ENCODE data around the gene TRMT11. TPM values are rescaled to one million over a fixed set of nuclear protein-coding genes. Genes with fewer than 3 reads are reported as not detected.
"Not testable (repeated sequence)": the region's sequence is repeated elsewhere in the genome, so short reads cannot be mapped to it uniquely, and the experiment has no call there.

TRMT11 gene
- 32.9 and 43.4 TPM in 2 replicates for total RNA-seq (2014; rRNA removed; shearing (Covaris generic))

DNA sequence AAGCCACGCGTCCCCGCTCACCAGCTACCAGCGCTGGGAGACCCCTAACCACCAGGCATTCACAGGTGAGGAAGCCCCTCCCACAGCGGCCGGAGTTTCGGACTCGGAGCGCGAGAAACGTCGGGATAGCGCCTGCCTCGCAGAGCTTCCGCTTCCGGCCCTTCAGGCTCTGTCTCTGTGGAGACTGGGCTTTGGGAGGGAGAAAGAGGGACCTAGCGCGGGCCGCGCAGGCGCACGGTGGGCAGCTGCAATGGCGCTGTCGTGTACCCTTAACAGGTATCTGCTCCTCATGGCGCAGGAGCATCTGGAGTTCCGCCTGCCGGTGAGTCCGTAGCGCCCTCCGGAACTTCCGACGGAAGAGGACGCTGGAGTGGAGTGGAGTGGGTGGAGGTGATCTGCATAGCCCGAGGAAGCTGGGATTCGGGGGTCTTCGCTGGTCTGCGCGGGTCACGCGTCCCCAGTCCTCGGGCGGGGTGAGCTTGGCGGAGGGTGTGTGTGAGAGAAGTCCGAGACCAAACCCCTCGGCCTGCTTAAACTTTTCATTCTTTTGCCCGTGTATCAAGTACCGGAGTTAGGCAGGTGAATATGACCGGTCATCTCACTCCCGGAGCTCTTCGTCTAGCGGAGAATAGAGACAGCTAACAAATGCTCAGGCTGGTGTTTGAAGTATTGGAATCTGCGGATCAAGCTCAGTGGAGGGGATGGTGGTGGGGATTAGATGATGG lies at the start of gene TRMT11:
Gene TRMT11, plus strand, starts transcription at position 240 of the 725 bp plus-strand sequence. Its CDS starts 11 bp downstream, at position 251.
- peak; percentile 94 for DNase-seq (ENCODE audit: low read depth)

DNA sequence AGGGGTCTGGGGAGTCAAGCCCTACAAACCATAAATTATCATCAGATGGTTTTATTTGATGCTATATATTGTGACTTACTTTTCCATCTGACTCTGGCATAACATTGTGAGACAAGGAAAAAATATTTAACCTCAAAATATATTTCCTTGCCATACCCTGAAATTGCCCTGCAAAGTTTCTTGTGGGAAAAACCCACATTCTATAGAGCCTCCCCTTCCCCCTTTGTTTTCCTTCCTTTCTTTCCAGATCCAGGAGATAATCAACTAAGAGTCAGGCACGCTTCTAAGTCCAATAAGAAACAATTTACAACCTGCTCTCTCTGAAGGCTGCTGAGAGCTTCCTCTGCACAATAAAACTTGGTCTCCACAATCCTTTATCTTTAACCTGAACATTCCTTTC lies 47.3 kb upstream of the TRMT11 start:
- no peak for DNase-seq (ENCODE audit: low read depth)

DNA sequence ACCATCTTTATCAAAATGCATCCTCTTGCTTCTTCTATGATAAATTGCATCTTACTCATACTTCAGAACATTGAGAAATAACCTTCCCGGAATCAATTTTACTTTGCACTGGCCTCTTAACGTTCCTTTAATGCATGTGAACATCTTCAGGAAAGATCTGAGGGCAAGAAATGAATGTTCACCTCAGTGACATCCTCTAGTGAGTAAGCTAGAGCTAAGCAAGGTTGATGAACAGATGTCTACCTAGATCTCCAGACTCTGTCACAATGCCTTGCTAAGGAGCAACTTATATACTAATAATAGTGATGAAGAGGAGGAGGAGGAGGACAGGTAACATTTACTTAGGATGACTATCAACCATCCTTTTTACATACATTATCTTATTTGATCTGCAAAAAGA lies 46.5 kb upstream of the TRMT11 start:
- no peak for DNase-seq (ENCODE audit: low read depth)

DNA sequence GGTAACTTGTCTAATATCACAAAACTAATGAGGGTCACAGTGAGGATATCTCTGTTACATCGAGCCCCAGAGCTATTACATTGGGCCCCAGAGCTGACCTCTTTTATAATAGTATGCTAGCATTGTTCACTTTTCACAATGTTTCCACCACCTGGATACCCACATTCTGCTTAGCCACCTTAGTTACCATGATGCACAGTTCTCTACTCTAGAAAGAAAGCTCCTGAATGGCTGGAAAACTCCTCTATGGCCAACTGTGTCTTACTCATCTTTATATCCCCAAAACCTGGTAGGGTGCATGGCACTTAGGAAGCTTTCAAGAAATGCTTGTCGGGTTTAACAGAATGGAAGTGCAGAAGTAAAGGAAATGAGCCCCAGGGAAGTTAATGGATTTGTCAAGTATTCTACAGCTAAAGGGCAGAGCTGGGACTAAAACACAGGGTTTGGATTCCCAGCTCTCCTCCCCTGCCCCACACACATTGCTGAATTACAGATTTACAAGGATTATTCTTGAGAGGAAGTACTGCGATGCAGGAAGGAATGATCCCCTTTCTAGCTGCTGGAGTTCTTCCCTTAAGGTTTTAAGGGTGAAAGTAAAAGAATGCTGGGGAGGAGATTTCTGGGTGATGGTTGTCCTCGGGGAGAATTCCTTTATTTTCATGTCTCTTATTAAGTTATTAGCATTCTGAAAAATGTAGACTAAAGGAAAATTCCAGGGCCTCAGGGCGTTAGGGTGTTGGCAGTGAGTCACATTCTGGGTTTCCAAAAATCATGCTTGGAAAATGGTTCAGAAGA lies 45.9 kb upstream of the TRMT11 start:
- DNase-seq (ENCODE audit: low read depth), result peak; percentile 88

DNA sequence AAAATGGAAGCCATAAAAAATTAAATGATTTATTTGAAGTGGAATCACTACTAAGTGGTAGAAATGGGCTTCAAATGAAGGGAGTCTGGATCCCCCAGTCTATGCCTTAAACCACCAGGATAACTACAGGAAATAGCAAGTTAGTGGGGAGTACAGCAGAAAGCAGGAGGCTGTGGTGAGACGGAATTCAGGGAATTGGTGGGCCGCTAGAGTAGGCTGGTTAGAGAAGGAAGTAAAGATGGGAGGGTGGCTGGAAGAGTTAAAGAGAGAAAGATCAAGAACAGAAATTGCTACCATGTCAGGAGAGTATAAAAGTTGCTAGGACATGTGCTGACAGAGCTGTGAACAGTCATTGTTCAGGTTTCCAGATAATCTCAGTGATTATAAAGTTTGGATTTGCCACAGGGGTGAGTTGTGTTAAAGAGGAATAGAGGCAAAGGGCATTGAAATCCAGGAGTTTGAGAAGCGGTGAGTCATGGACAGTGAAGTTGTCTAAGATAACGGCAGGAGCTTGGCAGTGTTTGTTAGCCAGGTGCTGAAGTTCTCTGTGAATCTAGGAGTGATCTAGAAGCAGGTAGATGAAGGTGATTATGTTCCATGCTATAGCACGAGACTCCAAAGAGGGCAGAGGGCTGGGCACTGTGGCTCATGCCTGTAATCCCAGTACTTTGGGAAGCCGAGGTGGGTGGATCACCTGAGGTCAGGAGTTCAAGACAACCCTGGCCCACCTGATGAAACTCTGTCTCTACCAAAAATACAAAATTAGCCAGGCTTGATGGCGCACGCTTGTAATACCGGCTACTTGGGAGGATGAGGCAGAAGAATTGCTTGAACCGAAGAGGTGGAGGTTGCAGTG lies 43.4 kb upstream of the TRMT11 start:
- DNase-seq (ENCODE audit: low read depth), result peak; percentile 85

DNA sequence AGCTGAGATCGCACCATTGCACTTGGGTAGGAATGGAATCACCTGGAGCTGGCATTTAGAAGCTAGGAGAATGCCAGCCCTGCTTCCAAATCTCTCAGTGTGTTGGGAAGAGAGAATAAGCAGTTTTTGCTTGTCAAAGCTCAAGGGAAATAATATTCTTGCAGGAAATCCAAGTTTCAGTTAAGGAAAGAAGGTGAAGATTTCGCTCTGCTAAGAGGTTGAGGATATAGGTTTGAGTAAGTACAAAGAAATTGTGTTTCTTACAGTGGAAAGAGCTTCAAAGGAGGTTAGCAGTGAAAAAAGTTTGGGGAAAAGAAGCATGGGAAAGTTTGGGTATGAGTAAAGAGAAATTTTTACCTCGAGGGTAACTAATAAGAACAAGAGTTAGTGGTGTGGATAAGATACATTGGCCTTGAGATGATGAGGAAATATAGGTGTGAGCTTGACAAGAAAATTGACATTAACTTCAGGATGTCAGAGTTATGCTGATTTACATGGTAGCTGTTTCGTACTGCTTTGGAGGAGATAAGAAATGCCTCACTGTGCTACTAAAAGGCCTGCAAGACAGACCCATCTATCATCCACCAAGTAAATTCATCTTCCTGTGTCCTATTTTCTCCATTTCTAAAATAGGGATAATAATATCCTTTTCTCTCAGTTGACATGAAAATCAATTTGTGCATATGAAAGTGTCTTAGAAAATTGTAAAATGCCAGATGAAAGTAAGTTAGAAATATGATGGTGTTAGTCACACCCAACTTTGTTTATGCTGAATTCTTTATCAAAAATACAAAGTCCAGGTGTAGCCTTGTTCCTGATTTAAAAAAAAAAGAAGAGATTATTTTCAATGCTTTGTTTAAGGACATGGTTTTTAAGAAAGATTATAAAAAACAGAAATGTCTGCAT lies 42.6 kb upstream of the TRMT11 start:
- no peak for DNase-seq (ENCODE audit: low read depth)

DNA sequence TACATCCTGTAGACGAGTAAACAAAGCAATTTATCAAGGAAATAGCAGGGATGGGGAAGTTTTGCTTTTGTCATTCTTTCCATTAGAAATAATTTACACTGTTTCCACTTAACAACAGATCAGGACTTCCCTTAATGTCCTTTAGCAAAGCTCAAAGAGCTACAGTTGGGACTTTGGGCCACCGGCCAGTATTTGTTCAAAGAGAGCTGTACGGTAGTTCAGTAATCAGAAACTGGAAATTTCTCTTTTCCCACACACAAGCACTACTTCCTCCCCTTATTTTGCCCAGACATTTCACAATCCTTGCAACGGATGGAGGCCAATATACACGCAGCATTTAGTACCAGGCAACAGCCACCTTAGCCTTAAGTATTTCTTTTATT lies 41.9 kb upstream of the TRMT11 start:
- DNase-seq (ENCODE audit: low read depth), result peak; percentile 90

DNA sequence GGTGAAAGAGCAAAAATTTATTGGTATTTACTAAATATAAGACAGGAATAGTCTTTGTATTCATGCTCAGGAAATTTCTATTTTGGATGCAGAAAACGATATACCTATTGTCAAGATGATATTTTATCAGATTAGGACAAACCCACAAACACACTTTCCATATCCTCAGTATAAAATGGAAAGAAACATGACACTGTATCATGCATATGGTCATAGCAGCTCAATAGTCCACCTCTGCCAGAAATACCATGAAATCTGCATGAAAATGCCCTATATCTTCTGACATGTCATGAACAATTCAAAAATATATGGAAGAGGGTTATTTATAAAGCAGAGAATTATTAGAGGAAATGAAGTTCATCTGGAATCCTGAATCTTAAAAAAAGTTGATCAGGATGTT lies 41.4 kb upstream of the TRMT11 start:
- DNase-seq (ENCODE audit: low read depth), result no peak

DNA sequence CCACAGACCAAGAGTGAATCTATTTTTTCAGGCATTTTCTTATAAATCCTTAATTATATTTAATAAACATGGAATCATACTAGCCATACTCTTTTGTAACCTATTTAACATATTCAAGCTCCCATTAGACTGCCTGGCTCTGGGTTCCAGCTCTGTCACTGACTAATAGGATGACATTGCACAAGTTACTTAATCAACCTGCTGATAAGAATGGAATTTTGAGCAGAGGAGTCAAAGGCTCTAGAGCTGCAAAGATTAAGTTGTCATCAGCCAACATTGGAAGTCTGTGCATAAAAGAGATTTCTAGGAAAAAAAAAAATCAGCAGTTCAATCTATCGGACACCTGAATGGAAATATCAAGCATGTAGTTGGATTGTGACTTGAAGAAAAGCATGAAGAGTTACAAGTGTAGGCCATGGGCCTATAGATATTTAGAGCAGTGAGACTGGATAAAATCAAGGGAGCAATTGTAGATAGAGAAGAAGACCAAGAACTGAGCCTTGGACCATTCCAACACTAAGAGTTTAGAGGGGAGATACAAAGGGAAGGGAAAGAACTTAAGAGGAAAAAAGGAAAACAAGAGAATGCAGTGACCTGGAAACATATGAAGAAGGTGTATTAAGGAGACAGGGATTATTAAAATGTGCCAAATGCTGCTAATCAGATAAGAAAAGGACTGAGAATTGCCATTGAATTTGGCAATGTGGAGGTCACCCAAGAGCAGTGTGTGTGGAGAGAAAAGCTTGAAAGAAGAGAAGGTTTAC lies 40.8 kb upstream of the TRMT11 start:
- peak; percentile 76 for DNase-seq (ENCODE audit: low read depth)

DNA sequence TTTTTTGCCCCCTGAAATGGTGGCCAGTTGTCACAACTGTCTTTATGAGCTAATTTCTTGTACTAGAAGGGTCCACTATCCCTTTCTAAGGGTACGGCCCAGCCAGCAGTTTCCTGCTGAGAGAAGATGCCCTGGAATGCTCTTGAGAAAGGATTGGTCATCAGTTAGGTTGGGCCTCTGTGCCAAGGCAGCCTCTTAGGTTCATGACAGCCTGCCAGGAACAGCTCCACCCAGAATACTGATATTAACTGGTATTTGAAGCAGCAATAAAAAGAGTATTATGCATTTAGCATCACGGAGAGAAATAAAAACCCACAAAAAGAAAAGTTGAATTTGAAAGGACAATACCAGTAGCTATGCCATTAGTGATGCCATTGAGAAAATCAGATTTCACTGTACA lies 38.7 kb upstream of the TRMT11 start:
- DNase-seq (ENCODE audit: low read depth), result peak; percentile 85

DNA sequence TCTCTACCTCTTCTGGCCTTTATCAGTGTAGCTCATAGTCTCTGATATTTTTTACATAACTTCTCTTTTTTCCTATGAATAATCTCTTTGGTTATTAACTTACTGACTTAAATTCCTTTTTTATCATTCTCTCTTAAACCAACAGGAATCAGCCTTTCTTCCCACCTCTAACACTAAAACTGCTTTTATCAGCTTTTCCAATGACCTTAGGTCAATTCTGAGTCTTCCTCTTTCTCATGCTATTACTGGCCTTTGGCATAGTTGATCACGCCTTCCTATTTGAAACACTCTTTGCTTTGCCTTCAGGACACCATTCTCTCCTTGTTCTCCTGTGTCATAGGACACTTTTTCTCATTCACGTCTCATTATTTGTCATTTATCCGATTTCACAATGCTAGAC lies 37.9 kb upstream of the TRMT11 start:
- no peak for DNase-seq (ENCODE audit: low read depth)

DNA sequence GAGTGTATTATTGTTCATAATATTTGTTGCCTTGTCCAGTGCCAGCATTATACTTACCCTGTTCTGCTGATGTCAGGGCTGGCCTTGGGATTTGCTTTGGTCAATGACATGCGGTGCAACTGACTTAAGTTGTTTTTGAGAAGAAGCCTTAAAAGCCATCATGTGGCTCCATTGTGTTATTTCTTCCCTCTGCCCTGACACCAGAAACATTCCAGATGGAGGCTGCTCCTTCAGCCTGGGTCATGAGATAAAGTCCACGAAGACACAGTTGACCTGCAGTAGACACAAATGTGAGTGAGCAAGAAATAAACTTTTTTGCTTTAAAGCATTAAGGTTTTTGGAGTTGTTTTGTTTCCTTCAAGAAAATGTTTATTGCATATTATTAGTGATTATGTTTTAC lies 37.3 kb upstream of the TRMT11 start:
- no peak for DNase-seq (ENCODE audit: low read depth)

DNA sequence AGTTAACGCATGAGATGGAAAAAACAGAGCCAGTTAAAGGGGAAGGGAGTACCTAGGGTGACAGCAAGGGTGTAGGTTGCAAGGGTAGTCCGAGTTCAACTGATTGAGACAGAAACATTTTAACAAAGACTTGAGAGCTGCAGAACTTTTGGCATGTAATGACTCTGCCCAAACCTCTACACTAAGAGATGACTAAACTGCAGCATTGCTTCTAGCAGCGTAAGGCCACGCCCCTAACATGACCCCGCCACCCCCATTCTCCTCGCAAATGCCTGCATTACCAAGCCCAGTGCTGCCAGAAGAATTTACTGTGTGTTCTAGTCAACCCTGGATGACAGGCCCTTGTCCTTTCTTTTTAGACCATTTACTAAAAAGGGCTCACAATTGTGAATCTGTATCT lies 36.0 kb upstream of the TRMT11 start:
- peak; percentile 89 for DNase-seq (ENCODE audit: low read depth)

DNA sequence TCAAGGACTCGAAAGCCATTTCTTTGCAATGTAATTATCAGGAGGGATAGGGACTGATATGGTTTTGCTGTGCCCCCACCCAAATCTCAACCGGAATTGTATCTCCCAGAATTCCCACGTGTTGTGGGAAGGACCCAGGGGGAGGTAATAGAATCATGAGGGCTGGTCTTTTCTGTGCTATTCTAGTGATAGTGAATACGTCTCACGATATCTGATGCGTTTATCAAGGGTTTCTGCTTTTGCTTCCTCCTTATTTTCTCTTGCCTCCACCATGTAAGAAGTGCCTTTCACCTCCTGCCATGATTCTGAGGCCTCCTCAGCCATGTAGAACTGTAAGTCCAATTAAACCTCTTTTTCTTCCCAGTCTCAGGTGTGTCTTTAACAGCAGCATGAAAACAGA lies 35.6 kb upstream of the TRMT11 start:
- DNase-seq (ENCODE audit: low read depth), result not testable (repeated sequence)

DNA sequence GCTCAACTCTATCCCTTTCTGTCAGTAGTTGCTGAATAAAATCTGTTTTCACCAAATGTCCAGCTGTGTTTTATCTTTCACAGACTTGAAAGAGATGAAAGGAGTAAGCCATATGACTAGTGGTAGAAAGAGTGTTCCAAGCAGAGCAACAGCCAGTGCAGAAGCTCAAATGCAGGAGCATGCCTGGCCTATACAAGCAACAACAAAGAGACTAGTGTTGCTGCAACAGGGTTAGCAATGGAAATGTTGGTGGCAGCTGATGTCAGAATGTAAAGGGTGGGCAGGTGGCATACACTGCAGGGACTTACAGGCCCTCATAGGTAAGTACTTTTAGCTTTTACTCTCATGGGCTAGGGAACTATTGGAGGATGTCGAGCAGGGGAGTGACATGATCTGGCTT lies 35.0 kb upstream of the TRMT11 start:
- DNase-seq (ENCODE audit: low read depth), result no peak

DNA sequence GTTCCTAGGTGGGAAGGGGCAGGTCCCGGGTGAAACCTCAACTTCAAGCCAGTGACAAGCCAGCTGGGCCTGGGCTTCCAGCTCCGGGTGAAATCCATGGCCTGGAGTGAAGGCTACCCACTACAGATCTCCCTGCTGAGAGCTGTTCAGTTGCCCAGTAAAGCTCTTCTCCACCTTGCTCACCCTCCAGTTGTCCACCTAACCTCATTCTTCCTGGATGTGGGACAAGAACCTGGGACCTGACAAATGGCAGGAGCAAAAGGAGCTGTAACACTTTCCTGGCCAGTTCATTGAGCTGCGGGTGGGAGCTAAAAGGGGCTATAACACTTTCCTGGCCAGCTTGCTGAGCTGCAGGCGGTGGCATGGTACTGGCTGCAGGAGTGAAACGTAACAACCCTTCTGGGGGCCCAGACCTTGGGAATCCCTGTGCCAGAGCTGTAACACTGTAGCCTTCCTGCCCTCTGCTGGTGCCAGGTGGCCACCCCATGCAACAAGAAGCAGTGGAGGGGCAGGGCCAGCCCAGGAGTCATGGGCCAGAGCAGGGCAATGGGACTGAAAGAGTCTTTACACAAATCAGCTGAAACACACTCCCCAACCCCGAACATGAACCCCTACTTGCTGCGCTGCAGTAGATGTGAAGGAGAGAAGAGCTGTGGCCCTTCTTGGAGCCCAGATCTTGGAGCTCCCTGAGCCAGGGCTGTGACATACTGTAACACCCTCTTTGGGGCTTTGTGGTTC lies 33.4 kb upstream of the TRMT11 start:
- DNase-seq (ENCODE audit: low read depth), result peak; percentile 56

DNA sequence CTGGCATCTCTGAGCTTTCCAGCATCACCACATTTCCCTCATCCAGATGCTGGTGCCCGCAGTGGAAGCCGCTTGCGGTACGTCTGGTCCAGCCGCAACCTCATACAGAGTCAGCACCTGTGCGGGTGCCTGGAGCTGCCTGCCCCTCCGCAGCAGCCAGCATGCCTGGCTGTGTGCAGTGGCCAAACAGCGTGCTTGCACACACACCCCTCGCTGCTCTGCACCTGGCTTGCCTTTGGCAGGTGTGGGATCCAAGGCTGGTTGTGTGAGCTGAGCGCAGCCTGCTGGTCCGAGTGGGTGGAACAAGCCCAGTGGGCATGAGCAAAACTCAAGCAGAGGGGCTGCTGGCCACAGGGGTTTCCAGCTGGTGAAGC lies 32.9 kb upstream of the TRMT11 start:
- no peak for DNase-seq (ENCODE audit: low read depth)

DNA sequence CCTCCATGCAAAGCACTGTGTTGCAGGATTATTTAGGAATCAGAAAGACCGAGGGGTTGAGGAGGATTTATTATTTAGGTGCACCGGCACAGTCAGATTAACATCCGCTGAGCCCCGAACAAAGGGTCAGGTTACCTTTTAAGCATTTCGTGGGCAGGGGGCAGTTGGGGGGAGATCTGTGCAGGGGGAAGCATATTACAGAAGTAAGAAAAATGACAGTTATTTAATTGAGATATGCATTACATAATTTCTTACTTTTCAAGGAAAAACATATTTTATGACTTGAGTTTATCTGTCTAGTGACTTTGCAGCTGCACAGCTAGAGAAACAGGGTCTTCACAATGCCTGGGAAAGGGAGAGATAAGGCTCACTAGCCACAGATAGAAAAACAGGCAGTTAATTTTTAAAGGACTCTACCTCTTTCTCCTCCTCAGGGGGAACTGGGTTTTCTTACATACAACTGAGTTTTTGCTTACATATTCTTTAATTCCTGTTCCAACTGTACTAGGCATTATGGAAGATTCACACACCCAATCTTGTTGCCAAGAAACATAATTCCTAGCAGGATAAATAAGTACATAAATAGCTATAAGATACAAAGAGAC lies 31.5 kb upstream of the TRMT11 start:
- no peak for DNase-seq (ENCODE audit: low read depth)

DNA sequence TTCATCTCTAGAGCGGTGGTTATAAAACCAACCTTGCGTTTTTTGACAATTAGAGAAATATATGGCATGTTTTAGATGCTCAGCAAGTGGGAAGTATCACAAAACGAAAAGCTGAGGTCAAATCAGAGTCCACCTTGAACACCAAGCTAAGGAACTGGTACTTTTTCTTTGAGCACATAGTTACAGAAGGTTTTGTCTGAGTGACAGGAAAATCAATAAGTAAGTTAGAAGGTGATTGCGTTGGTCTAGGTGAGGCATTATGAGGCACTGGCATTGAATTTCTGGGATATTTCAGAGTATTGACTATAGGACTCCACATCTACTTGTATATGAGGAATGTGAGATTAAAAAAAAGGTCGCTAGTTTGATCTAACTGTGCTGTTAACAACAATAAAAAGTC lies 30.4 kb upstream of the TRMT11 start:
- no peak for DNase-seq (ENCODE audit: low read depth)
